GM18858 (cell line): ENCODE results near the gene HNRNPR.
"Not testable (repeated sequence)": the region's sequence is repeated elsewhere in the genome, so short reads cannot be mapped to it uniquely, and the experiment has no call there.

Source experiments
- ATAC-seq: cut with Tn5 transposase; IDR thresholded peaks from one replicate; pipeline ENCODE4 v1.9.1; 2021; ENCODE audit not compliant: unreplicated experiment

Gene HNRNPR

GRCh38 chr1:23331713-23332112 is 12.4 kb downstream of the HNRNPR start:
- ATAC-seq, result no peak

GRCh38 chr1:23330846-23331245 is 13.2 kb downstream of the HNRNPR start:
- no peak for ATAC-seq

GRCh38 chr1:23325393-23325792 is 18.7 kb downstream of the HNRNPR start:
- no peak for ATAC-seq

- no peak for ATAC-seq
Observed at GRCh38 chr1:23322770-23323169, 21.3 kb downstream of the HNRNPR start.

GRCh38 chr1:23310280-23310679 is 33.8 kb downstream of the HNRNPR start:
- ATAC-seq, result not testable (repeated sequence)

GRCh38 chr1:23304140-23304620 is 39.9 kb downstream of the HNRNPR start:
- ATAC-seq, result no peak

- ATAC-seq, result no peak
Observed at GRCh38 chr1:23303524-23303923, 40.6 kb downstream of the HNRNPR start.

- no peak for ATAC-seq
Observed at GRCh38 chr1:23296931-23297330, 47.2 kb downstream of the HNRNPR start.

GRCh38 chr1:23291706-23292105 is 52.4 kb downstream of the HNRNPR start:
- no peak for ATAC-seq

- ATAC-seq, result no peak
Observed at GRCh38 chr1:23290836-23291565, 53.1 kb downstream of the HNRNPR start.

- no peak for ATAC-seq
Observed at GRCh38 chr1:23288671-23289070, 55.4 kb downstream of the HNRNPR start.

- ATAC-seq, result no peak
Observed at GRCh38 chr1:23288201-23288600, 55.9 kb downstream of the HNRNPR start.

- no peak for ATAC-seq
Observed at GRCh38 chr1:23286401-23286800, 57.7 kb downstream of the HNRNPR start.

GRCh38 chr1:23283667-23284602 is 60.1 kb downstream of the HNRNPR start:
- no peak for ATAC-seq

GRCh38 chr1:23282957-23283356 is 61.1 kb downstream of the HNRNPR start:
- no peak for ATAC-seq

GRCh38 chr1:23278717-23279116 is 65.4 kb downstream of the HNRNPR start:
- ATAC-seq, result no peak

GRCh38 chr1:23276531-23276930 is 67.6 kb downstream of the HNRNPR start:
- ATAC-seq, result no peak

GRCh38 chr1:23274134-23274505 is 70.0 kb downstream of the HNRNPR start:
- ATAC-seq, result no peak

- ATAC-seq, result no peak
Observed at GRCh38 chr1:23273450-23274133, 70.5 kb downstream of the HNRNPR start.

GRCh38 chr1:23263380-23263887 is 80.7 kb downstream of the HNRNPR start:
- ATAC-seq, result no peak

GRCh38 chr1:23258082-23258481 is 86.0 kb downstream of the HNRNPR start:
- not testable (repeated sequence) for ATAC-seq
